ENCODE measurements around the gene ARL3. TPM values are rescaled to one million over a fixed set of nuclear protein-coding genes. Genes with fewer than 3 reads are reported as not detected.

The ARL3 gene
- total RNA-seq, 1 experiment from 2014 or later, result 16.5 TPM

DNA sequence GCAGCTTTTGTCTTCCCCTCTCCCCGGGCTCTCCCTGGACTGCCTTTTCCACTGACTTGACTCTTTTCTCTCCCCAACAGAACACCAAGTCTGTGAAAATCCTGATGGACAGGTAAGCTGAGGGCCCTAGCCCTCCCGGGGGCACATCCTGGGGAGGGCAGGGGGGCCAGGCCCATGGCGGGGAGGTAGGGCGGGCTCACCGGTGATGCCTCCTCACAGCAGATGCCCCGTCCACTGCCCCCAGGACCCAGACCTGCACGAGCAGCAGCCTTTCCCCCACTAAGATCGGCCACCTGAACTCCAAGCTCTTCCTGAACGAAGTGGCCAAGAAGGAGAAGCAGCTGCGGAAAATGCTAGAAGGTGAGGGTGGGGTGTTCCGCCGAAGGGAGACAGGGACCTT, 58.2 kb downstream of the ARL3 start:
- H3K23ac ChIP-seq (ENCODE audit: insufficient read length, low read depth, low read length), result no peak overlapping the region
- TF ChIP-seq, protein P1, sequence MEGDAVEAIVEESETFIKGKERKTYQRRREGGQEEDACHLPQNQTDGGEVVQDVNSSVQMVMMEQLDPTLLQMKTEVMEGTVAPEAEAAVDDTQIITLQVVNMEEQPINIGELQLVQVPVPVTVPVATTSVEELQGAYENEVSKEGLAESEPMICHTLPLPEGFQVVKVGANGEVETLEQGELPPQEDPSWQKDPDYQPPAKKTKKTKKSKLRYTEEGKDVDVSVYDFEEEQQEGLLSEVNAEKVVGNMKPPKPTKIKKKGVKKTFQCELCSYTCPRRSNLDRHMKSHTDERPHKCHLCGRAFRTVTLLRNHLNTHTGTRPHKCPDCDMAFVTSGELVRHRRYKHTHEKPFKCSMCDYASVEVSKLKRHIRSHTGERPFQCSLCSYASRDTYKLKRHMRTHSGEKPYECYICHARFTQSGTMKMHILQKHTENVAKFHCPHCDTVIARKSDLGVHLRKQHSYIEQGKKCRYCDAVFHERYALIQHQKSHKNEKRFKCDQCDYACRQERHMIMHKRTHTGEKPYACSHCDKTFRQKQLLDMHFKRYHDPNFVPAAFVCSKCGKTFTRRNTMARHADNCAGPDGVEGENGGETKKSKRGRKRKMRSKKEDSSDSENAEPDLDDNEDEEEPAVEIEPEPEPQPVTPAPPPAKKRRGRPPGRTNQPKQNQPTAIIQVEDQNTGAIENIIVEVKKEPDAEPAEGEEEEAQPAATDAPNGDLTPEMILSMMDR (conservative IDR thresholded peaks at IDR 0.05), result no peak
- no peak overlapping the region for H3K27ac ChIP-seq (ENCODE audit: insufficient read length, low read depth, low read length)
- no peaks in the 10 kb centered on the region for H3K27me3 ChIP-seq (ENCODE audit: insufficient read depth, low read length)
- no peak overlapping the region for H3K9ac ChIP-seq (ENCODE audit: extremely low read depth, insufficient read length, low read length)
- no peak overlapping the region for H4K91ac ChIP-seq (ENCODE audit: insufficient read length, low read depth, low read length)
- H3K23me2 ChIP-seq (ENCODE audit: insufficient read length, low read depth, low read length, poor library complexity, severe bottlenecking), result no peaks in the 10 kb centered on the region
- no peak overlapping the region for H3K4me3 Mint-ChIP-seq
- H2BK12ac ChIP-seq (ENCODE audit: insufficient read length, low read depth, low read length), result no peak overlapping the region
- H4K8ac ChIP-seq (replicated peaks; ENCODE audit: insufficient read length, low read depth, low read length), result no peak overlapping the region
- H2AK5ac ChIP-seq (ENCODE audit: insufficient read length, low read length), result no peak overlapping the region
- H2BK5ac ChIP-seq (ENCODE audit: insufficient read length, low read length), result no peak overlapping the region
- H3K4me1 ChIP-seq (ENCODE audit: insufficient read depth, low read length), result no peaks in the 10 kb centered on the region; the same call in 1 of the 2 replicates
- H3K79me1 ChIP-seq (ENCODE audit: insufficient read depth, low read depth, low read length, poor library complexity, severe bottlenecking), result peaks cover 2% of the 10 kb centered on the region
- H2BK15ac ChIP-seq (ENCODE audit: low read depth, low read length), result no peak overlapping the region
- H3K9me3 ChIP-seq (ENCODE audit: control insufficient read depth, low read depth, low read length), result no peaks in the 10 kb centered on the region
- WGBS (ENCODE audit: extremely low coverage, insufficient read length, low lambda C conversion rate), result no CpG with 5 or more reads among the region's 12 CpGs
- no peak overlapping the region for H3K4ac ChIP-seq (ENCODE audit: low read depth, low read length)
- H3K9me3 Mint-ChIP-seq, result no peaks in the 10 kb centered on the region
- H3K36me3 Mint-ChIP-seq (ENCODE audit: insufficient read depth in 1 of 3, low read depth in 3 of 3), result peaks cover 20 to 56% (median 49%) of the 10 kb centered on the region in 3 experiments
- no peaks in the 10 kb centered on the region for H3K27me3 Mint-ChIP-seq (ENCODE audit: low read depth)
- no peak overlapping the region for H2BK120ac ChIP-seq (ENCODE audit: low read depth, low read length, poor library complexity, severe bottlenecking)
- no peak overlapping the region for H2AFZ ChIP-seq (ENCODE audit: low read length)
- no peak overlapping the region for H3K18ac ChIP-seq (ENCODE audit: insufficient read length, low read depth, low read length)
- no peak for DNase-seq
- no peak overlapping the region for H2BK20ac ChIP-seq (ENCODE audit: low read depth, low read length, poor library complexity, severe bottlenecking)
- peaks cover 18 to 36% of the 10 kb centered on the region in 2 experiments for H3K4me1 Mint-ChIP-seq
- no peaks in the 10 kb centered on the region for H4K20me1 ChIP-seq (ENCODE audit: control insufficient read depth, insufficient read depth, insufficient read length)
- no peak overlapping the region for H3K4me2 ChIP-seq (ENCODE audit: insufficient read depth, insufficient read length, low read length)
- H3K79me2 ChIP-seq (ENCODE audit: insufficient read depth, low read length), result peaks cover 2% of the 10 kb centered on the region; the same call in 1 of the 2 replicates
- no peak overlapping the region for H4K5ac ChIP-seq (ENCODE audit: insufficient read length, low read depth, low read length)
- H3K14ac ChIP-seq (ENCODE audit: insufficient read depth, low read length), result no peak overlapping the region
- no peak overlapping the region for H3K56ac ChIP-seq (ENCODE audit: insufficient read length, low read depth, low read length)
- no peak overlapping the region for H3K27ac Mint-ChIP-seq
- no peak overlapping the region for H3T11ph ChIP-seq (ENCODE audit: low read length)
